Central memory CD4-positive, alpha-beta T cell (primary cell): ENCODE measurements around the gene GPATCH4.
"Not testable (repeated sequence)": the region's sequence is repeated elsewhere in the genome, so short reads cannot be mapped to it uniquely, and the experiment has no call there.

ENCODE experiments used
- DNase-seq: peaks from one replicate; pipeline ENCODE4 v3.0.0; 2022

GPATCH4 gene

GRCh38 chr1:156595016-156595415 lies 6.3 kb downstream of the GPATCH4 start:
- DNase-seq: no peak

DNA sequence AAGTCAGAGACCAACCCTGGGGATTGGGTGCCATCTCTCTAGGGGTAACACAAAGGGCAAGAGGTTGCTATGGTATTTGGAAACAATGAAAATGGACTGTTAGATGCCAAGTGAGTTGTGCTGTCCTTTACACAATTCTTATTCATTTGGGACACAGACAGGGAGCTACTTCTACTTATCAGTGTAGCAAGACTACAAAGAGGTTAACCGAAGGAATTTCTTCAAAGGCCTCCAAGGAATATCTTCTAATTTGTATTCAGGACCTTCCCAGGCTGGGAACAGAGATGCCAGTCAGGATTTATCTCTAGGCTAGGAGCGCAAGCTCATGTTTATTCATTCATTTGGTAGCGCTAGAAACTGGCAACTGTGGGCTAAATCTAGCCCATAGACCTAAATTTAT lies 7.1 kb downstream of the GPATCH4 start:
- DNase-seq: no peak

- DNase-seq: no peak
Observed at GRCh38 chr1:156593661-156593989, 7.7 kb downstream of the GPATCH4 start.

- no peak for DNase-seq
Observed at GRCh38 chr1:156592910-156593660, 8.2 kb downstream of the GPATCH4 start.

DNA sequence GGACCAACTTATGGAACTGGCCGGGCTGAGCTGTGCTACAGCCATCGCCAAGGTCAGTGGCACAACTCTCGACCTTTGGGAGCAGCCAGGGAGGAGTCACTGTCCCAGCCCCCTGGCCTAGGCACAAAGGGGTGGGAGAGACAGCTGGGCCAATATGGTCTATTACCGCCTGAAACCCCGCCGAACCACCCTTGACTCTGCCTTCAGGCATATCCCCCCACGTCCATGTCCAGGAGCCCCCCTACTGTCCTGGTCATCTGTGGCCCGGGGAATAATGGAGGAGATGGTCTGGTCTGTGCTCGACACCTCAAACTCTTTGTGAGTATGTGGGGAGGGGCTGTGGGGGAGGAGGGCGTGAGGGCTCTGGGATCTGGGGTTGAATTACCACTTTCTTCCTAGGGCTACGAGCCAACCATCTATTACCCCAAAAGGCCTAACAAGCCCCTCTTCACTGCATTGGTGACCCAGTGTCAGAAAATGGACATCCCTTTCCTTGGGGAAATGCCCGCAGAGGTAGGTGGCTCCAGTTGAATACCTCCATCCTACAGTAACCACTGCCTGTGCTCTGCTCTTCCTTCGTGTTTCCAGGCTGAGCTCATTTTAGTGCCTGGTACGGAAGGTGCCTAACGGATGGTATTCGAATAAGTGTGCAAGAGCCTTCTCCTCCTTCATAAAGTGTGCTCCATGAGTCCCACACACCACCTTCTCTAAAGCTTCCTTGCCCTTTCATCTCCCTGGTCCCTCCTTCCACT lies 8.9 kb downstream of the GPATCH4 start:
- DNase-seq: no peak

- peak; percentile 60 for DNase-seq
Observed at GRCh38 chr1:156591432-156592157, 9.7 kb downstream of the GPATCH4 start, which contains the start of gene NAXE. Gene NAXE, plus strand, starts transcription at chr1:156591776. Its CDS starts 29 bp downstream, at chr1:156591805.

DNA sequence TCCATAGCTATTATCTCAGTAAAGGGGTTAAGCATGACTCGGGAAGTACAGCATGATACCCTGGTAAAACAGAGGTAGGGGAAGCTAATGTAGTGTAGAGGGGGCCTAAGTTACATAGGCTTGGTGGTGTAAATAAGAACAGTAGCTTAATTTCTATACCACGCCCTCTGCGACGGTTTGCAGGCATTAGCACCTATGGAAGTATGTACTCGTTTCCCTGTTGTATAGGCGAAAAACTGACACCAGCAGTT lies 10.2 kb downstream of the GPATCH4 start:
- DNase-seq: no peak

DNA sequence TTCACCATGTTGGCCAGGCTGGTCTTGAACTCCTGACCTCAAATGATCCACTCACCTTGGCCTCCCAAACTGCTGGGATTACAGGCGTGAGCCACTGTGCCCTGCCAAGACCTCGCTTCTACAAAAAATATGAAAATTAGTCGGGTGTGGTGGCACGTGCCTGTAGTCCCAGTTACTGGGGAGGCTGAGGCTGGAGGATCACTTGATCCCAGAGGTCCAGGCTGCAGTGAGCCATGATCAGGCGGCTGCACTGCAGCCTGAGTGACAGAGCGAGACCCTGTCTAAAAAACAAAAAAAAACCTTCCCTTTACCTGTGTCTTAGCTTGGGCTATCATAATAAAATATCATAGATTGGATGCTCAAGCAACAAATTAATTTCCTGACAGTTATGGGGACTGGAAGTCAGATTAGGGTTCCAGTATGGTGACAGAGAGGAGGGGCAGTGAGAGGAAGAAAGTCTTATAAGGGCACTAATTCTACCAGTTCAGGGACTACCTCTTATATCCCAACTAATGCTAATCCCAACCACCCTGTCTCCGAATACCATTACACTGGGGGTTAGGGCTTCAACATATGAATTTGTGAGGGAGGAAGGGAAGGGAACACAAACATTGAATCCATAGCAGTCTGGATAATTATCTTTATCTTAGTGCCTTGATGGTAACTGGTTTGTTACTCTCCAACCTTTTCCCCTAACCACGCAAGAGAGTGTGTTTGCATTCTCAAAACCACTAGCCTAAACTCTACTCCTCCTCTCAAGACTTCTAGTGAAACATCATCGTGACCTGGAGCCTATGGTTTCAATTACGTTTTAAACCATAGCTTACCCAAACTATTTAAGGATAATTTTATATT lies 10.7 kb downstream of the GPATCH4 start:
- no peak for DNase-seq

GRCh38 chr1:156589546-156589945 lies 11.7 kb downstream of the GPATCH4 start:
- no peak for DNase-seq

DNA sequence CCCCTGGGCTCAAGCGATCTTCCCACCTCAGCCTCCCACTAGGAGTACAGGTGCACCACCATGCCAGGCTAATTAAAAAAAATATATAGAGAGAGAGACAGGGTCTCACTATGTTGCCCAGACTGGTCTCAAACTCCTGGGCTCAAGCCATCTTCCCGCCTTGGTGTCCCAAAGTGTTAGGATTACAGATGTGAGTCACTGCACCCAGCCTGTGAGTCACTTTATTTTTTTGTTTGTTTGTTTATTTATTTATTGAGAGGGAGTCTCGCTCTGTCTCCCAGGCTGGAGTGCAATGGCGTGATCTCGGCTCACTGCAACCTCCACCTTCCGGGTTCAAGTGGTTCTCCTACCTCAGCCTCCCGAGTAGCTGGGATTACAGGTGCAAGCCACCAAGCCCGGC lies 13.4 kb downstream of the GPATCH4 start:
- not testable (repeated sequence) for DNase-seq

DNA sequence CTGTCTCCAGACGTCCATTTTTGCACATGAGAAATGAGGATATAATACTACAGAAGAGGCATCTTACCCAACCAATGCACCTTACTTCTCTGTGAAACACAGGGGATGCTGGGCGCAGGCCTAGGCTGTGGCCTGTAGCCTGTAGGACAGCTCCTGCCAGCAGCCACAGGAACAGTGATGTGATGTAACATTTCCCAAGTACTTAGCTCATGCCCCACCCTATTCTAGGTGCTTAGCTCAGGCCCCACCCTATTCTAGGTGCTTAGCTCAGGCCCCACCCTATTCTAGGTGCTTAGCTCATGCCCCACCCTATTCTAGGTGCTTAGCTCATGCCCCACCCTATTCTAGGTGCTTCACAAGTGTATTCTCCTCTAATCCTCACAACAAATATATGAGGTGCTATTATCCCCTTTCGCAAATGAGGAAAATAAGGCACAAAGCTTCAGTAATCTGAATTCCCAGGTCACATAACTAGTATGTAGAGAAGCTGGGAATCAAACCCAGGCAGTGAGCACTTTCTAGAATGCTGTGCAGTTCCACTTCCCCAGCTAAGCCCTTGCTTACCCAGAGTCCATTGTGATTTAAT lies 14.3 kb downstream of the GPATCH4 start:
- no peak for DNase-seq

DNA sequence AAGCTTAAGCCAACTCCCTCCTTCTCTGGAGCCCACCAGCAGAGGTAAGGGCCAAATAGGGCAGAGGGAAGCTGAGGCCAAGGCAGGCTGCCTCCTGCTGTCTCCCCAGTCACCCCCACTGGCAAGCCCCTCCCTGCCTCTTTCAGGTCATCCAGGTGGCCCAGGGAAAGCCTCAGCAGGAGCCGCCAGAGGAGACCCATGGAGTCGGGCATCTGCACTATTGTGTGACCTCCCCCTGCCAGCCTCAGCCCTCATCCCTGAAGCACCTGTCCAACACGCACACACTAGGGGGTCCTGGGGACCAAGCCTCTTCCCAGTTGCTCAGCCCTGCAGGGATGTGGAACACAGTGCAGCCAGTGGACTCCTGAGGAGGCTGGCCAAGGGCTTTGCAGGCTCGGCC lies 15.0 kb downstream of the GPATCH4 start:
- no peak for DNase-seq

GRCh38 chr1:156584813-156585212 lies 16.5 kb downstream of the GPATCH4 start:
- no peak for DNase-seq

GRCh38 chr1:156583821-156584622 lies 17.3 kb downstream of the GPATCH4 start:
- peak; percentile 63 for DNase-seq

- no peak for DNase-seq
Observed at GRCh38 chr1:156582388-156583017, 18.8 kb downstream of the GPATCH4 start.

GRCh38 chr1:156581661-156582387 lies 19.5 kb downstream of the GPATCH4 start:
- DNase-seq: no peak

DNA sequence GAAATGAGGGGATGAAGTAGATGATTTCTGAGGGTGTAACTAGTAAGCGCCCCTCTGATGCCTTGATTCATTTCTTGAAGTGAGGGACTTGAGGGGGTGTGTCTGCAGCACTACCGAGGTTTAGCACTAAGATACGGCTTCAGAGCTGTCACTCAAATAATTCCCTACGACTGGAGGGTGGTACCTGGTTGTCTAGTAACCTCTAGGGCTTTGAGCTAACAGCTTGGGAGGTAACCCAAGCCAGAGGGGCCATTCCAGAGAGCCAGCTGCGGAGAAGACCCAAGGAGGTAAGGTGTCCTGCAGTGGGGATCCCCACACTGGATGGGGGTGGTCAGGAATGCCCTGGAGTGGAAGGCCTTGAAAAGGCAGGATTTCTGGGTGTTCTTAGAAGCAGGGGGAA lies 21.8 kb downstream of the GPATCH4 start, which contains the start of gene TTC24:
TTC24 (plus strand) TSS at position 252 of the 400 bp plus-strand sequence. CDS start 1,642 bp downstream, outside the sequence.
- DNase-seq: no peak

- DNase-seq: no peak
Observed at GRCh38 chr1:156578055-156578454, 23.2 kb downstream of the GPATCH4 start.

GRCh38 chr1:156577550-156577949 lies 23.7 kb downstream of the GPATCH4 start:
- no peak for DNase-seq

DNA sequence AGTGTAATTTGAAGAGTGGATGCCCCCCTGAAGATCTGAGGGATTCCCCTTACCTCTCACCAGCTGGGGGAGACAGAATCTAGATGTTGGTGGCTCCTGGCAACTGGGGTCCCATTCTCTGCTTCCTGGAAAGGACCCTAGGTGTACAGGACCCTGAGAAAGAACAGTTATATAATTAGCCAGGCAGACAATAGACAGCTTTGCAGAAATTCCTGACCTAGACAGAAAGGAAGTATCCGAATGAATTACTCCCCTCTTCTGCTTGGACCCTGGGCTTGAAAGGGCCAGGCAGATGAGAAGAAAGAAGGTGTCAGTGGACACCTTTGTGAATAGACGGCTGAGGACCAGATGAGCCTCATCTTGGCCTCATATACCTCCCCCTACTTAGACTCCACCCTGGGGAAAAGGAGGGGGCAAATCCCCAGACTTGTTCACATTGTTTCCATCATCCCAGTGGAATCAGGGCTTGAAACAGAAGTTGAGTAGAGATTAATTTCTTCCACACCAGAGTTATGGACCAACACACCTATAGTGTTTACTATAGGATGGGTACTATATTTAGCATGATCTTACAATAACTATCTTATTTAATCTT lies 27.1 kb downstream of the GPATCH4 start:
- no peak for DNase-seq
